HG02943 (cell line): ENCODE measurements around the gene UBXN1.
"Not testable (repeated sequence)": the region's sequence is repeated elsewhere in the genome, so short reads cannot be mapped to it uniquely, and the experiment has no call there.

Experiments
- ATAC-seq: cut with Tn5 transposase; IDR thresholded peaks from one replicate; pipeline ENCODE4 v1.9.1; 2021; ENCODE audit warnings: mild to moderate bottlenecking, low read depth, moderate library complexity; ENCODE audit not compliant: unreplicated experiment

UBXN1 gene

DNA sequence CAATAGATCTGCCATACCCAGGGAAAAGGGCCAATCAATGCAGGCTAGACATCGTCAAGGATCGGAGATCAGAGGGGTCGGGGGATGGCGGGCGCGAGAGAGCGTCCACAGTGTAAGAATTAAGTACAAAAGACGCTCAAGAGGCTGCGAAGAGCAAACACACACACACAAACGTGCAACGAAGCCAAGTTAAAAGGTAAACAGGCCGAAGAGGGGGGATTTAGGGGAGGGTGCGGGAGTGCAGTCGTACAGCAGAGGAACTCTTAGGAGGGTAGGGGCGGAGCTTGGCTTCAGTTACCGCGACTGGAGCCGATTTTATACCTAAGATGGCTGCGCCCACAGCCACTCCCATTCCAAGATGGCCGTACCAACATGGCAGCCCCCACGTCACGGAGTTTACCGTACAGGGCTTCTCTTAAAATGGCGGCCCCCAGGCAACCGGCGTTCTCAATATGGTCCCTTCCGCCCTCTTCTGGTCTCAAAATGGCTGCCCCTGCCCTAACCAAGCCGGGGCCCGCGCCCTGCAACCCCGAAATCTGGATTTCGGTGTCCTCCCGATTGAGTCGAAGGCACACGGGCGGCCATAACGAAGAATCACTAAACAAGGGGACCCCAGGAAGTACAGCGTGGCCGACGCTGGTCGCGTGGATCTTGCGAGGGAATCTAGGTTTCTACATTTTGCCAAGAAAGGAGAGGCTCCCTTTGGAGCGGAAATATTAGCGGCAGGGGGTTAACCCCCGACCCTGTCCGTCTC lies 30.6 kb upstream of the UBXN1 start:
- ATAC-seq: peak; percentile 70

DNA sequence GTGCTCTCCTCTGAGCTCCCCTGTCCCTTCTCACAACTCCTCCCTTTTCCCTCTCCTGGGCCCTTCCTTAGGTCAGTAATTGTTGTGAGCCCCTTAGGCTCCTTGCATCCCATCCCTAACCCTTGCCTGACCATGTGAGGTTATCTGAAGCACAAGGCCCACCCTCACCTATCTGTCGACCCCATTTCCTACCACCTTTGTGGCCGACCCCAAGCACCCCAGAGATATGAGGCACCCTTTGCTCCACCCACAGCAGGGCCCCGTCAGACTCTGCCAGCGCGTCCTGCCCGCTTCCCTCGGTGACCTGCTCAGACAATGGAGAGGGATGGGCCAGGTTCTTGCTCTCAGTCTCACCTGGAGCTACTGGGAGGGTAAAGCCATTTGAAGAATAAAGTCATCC lies 29.9 kb upstream of the UBXN1 start:
- no peak for ATAC-seq

DNA sequence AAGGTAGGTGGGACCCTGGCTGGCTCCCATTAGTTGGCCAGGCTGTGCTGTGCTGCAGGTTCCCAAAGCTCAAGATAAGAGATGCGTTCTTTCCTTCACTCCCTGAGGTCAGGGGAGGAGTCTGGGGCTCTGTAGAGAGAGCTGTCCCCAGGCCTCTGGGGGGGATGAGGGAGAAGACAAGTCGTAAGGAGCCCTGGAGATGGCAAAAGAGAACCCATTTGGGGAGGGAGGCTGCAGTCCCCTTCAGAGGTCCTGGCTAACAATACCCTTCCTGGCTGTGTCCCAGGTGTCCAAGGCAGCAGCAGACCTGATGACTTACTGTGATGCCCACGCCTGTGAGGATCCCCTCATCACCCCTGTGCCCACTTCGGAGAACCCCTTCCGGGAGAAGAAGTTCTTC lies 29.5 kb upstream of the UBXN1 start:
- no peak for ATAC-seq

DNA sequence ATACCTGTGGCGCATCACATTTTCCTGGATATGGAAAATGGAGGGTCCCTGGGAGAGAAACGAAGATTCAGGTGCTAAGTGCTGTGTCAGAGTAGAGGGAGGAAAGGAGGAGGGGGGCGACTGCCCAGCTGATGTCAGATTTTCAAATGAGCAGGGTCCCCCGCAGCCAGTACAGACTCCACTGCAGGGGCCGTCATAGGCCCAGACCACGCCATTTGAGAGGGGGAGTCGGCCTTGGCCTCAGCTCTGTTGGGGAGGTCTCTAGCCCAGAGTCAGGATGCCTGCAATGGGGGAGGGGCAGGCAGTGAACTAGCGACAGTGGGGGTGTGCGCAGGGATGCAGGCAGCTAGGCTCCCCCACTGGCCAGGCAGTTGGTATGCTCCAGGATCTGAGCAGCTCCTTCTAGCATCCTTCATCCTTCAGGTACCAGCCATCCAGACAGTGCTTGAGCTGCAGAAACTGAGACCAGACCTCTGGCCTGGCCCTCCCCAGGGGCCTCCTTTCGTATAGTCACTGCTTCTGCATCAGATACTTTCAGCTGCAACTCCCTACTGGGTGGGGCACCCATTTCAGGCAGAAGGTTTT lies 28.5 kb upstream of the UBXN1 start, which contains the start of the genes BSCL2 and GNG3:
Gene BSCL2 (minus strand): TSS at position 148 of the 585 bp plus-strand sequence. CDS start 229 bp downstream, outside the sequence.
Gene GNG3 (plus strand): TSS at position 400 of the 585 bp plus-strand sequence. CDS start 620 bp downstream, outside the sequence.
- no peak for ATAC-seq

DNA sequence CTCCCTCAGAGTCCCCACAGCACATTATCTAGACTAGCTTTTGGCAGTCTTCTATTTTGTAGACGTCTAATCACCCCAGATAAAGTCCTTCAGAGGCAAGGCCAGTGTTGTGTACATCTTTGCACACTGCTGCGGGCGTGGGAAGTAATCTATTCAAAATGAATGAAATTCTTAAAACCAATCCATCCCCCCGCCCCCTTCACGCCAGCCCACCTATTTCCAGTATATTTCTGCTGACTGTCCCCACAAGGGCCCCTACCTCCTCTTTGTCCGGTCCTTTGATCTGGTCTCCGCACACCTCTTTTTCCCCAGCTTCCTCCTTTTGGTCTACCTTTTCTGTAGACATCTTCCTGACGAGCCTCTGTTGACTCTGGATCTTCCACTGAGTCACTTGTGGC lies 28.0 kb upstream of the UBXN1 start:
- ATAC-seq: no peak

DNA sequence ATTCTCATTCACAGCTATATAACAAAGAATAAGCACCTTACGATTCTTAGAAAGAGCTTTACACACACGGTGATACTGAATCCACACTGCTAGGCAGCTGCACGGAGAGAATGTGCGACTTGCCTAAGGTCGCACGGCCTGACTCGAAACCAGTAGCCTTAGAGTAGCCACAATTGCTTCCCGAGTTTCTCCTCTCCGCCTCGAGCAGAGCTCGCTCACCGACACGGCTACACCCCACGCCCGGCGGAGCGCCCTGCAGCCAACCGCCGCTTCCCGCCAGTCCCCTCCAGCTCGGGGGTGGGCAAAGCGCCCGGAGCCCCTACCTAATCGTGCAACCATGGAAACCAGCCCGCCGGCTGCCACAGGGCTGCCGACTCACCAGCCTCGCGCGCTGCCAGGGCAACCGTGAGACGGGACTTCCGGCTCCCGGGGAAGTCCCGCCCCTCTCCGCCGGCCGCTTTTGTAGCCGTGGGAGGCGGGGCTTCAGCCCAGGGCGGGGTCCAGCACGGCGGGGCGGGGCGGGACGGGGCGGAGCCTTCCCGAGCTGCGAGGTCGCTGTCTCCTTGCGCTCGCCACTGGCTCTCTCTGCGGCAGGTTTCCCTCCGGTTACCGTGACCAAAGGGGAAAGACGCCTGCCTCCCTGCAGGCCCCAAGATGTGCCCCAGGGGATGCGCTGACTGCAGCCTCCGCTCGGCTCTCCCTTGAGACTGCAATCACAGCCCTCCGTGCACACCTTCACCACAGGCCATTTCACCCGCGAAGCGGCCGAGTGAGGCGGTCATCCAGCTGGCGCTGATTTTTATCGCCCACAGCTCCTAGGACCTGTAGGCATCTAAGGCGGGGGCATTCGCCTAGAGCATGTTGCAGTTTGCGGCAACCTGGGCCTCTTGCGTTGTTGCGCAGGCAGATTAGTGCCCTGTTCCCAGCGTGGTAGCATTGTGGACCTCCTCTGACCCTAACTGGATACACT lies 27.3 kb upstream of the UBXN1 start:
- ATAC-seq: no peak

- ATAC-seq: no peak
These were observed 26.5 kb upstream of the UBXN1 start for GRCh38 chr11:62705413-62705812.

GRCh38 chr11:62703921-62704320 lies 25.0 kb upstream of the UBXN1 start:
- not testable (repeated sequence) for ATAC-seq

DNA sequence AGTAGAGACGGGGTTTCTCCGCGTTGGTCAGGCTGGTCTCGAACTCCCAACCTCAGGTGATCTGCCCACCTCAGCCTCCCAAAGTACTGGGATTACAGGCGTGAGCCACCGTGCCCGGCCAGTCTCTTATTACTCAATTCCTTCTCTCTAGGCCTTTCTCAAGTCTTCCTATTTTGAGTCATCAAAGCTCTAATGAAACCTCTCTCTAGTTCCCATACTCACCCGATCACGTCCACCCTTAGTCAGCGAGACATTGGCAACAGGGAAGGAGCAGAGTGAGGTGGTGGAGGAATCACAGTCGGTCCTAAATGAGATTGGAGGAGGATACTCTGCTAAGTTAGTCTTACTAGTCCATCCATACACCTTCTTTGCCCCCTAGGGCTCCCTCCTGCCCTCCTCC lies 23.4 kb upstream of the UBXN1 start:
- no peak for ATAC-seq

DNA sequence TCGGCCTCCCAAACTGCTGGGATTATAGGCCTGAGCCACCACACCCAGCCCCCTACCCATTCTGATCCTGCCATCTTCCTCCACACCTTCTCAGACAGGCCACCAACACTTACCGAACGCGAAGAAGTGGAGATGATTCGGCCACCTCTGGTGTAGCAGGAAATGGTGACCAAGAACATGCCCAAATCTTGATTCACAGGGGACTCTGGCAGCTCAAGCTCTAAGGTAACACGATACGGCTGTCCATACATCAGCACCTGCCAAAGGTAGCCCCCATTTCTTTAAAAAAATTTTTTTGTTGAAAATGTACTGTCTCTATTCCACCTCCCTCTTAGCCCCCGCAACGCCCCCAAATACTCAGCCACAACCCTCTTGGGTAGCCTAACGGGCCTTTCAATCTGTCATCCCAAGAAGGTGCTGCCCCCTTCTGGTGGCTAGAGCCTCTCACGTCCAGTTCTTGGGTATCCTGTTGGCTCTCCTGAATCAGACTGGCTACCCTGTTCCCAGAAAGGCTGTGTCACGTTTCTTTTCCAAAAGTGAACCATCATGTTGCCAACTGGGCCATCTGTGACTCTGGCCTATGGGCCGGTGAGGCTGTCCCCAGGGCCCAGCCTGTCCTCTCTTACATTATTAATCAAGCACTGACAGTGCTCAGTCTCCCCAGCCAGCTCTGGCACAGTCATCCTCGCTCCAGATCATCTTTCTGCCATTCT lies 15.7 kb upstream of the UBXN1 start:
- ATAC-seq: no peak

- ATAC-seq: not testable (repeated sequence)
These were observed 14.8 kb upstream of the UBXN1 start for GRCh38 chr11:62693624-62694023.

DNA sequence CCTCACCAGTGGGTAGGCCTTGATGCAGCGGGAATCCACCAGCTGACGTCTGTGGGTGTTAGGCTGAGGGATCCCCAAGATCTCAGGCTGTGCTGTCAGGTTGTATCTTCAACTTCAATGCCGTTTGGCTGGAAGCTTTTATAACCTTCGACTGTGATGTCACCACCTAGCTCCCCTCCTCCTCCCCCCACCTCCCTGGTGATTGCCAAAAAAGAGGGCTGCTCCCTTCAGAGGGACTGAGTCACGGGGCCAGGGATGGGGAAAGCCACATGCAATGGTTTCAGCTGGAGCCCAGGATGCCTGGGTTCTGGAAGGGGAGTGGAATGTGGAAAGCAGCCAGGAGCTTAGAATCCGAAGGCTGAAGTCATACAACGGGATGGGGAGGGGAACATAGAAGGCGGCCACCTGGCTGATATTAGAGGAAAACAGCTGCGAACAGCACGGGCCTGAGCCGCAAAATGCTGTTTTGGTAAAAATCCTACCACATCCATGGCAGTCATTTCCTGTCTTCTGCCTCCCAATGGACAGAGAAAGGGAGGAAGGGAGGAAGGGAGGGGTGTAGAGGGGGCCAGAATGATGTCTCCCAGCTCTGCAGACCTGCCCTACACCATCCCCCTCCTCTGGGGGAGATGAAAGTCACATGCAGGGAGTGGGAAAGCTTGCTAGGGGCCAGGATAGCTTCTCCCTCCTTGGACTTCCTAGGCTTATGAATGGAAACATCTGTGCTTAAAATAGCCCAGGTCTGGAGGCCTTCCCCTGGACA lies 10.7 kb upstream of the UBXN1 start, which contains the start of gene LRRN4CL:
Gene LRRN4CL (minus strand): TSS at position 110 of the 763 bp plus-strand sequence. CDS start 1,022 bp downstream, outside the sequence.
- ATAC-seq: no peak

GRCh38 chr11:62688491-62688890 lies 9.6 kb upstream of the UBXN1 start:
- ATAC-seq: no peak

- no peak for ATAC-seq
These were observed 8.9 kb upstream of the UBXN1 start for GRCh38 chr11:62687508-62688396.

DNA sequence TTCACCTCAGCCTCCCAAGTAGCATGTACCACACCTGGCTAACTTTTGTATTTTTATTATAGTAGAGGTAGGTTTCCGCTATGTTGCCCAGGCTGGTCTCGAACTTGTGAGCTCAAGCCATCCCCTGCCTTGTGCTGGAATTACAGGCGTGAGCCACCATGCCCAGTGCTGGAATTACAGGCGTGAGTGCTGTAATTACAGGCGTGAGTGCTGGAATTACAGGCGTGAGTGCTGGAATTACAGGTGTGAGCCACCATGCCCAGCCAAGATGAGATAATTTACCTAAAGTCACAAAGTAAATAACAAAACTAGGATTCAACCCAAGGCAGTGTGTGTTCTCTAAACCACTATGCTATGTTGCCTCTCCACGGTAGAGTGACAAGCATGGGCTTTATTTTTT lies 3.6 kb upstream of the UBXN1 start:
- ATAC-seq: no peak

DNA sequence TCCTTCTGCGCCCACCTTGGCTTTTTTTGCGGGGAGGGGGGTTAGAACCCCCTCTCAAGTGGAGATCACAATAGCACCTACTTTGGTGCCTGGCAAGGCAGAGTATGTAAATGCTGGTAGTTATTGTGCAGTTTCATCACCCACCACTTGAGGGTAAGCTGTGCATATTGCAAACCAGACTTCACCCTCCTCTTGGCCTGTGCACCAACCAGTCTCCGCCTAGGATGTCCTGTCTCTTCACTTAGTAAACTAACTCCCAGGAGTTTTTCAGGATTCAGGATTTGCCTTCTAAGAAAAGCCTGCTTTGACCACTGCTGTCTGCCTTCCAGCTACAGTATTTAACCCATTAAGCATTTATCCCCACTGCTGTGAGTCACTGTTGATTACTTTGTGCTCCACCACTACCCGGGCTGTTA lies 2.0 kb upstream of the UBXN1 start:
- no peak for ATAC-seq

- no peak for ATAC-seq
These were observed 472 bp downstream of the UBXN1 start for GRCh38 chr11:62678433-62678769.

- ATAC-seq: no peak
These were observed 1.2 kb downstream of the UBXN1 start for GRCh38 chr11:62677714-62678113.

DNA sequence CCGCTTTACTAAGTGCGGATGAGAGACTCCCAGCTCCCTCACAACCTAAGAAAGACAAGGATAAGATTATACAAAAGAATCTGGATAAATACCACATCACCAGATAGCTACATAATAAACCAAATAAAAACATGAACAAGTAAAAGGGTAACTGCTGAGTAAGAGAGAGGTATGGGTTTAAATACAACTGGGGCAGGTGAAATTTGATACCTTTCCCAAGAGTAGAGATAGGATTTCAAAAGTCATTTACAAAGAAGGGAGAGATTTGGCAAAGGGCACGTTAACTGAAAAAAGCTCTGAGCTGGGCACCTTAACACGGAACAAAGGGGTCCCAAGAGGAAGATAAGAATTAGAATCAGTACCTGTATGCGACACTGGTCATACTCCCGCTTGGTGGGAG lies 1.7 kb downstream of the UBXN1 start:
- ATAC-seq: no peak
